GM20000 (cell line): Measurements from ENCODE around the gene VAV1.
"Not testable (repeated sequence)": the region's sequence is repeated elsewhere in the genome, so short reads cannot be mapped to it uniquely, and the experiment has no call there.

ENCODE experiments used
- DNase-seq: peaks from one replicate; pipeline ENCODE4 v3.0.0; 2012; ENCODE audit warnings: low spot score
- TF ChIP-seq, protein P1 (sequence below): IDR thresholded peaks from 2 replicates; pipeline ENCODE4 v1.5.1; 2012; ENCODE audit warnings: mild to moderate bottlenecking, control low read depth; ENCODE audit errors: extremely low read depth, missing control alignments

VAV1 gene

DNA sequence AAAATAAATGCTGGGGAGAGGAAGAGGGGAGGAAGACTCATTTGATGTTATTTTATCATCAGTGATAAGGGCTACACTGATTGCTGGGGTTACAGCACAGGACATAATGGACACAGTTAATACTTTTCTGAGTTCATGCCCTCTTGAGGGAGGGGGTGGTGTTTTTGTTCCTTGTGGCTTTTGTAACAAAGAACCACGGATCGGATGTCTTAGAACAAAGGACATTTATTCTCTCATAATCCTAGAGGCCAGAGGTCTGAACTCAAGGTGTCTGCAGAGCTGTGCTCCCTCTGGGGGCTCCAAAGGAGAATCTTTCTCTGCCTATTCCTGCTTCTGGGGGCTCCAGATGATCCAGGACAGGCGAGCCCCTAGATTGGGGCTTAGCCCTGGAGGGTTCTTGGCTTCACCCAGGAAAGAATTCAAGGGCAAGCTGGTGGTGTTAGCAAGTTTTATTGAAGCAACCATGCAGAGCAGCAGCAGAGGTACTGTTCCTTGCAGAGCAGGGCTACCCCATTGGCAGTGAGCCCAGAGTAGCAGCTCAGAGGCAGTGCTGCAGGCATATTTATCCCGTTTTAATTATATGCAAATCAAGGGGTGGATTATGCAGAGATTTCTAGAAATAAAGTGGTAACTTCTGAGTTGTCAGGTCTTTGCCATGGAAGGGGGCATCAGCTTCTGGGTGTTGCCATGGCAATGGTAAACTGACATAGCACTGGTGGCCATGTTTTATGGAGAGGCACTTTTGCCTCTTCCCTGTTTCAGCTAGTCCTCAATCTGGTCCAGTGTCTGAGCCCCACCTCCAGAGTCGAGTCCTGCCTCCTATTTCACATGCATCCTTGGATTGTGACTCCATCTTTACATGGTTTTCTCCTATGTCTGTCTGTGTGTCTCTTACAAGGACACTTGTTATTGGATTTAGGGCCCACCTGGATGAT lies 18.0 kb downstream of the VAV1 start:
- TF ChIP-seq, protein P1, sequence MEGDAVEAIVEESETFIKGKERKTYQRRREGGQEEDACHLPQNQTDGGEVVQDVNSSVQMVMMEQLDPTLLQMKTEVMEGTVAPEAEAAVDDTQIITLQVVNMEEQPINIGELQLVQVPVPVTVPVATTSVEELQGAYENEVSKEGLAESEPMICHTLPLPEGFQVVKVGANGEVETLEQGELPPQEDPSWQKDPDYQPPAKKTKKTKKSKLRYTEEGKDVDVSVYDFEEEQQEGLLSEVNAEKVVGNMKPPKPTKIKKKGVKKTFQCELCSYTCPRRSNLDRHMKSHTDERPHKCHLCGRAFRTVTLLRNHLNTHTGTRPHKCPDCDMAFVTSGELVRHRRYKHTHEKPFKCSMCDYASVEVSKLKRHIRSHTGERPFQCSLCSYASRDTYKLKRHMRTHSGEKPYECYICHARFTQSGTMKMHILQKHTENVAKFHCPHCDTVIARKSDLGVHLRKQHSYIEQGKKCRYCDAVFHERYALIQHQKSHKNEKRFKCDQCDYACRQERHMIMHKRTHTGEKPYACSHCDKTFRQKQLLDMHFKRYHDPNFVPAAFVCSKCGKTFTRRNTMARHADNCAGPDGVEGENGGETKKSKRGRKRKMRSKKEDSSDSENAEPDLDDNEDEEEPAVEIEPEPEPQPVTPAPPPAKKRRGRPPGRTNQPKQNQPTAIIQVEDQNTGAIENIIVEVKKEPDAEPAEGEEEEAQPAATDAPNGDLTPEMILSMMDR = no peak
- DNase-seq = no peak

DNA sequence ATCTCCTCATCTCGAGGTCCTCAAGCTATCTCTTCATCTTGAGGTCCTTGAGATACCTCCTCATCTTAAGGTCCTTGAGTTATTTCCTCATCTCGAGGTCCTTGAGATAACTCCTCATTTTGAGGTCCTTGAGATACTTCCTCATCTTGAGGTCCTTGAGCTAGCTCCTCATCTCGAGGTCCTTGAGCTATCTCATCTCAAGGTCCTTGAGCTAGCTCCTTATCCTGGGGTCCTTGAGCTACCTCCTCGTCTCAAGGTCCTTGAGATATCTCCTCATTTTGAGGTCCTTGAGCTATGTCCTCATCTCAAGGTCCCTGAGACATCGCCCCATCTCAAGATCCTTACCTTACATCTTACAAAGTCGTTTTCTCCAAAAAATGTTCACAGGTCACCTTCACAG lies 18.7 kb downstream of the VAV1 start:
- TF ChIP-seq, protein P1 = no peak
- DNase-seq = no peak

DNA sequence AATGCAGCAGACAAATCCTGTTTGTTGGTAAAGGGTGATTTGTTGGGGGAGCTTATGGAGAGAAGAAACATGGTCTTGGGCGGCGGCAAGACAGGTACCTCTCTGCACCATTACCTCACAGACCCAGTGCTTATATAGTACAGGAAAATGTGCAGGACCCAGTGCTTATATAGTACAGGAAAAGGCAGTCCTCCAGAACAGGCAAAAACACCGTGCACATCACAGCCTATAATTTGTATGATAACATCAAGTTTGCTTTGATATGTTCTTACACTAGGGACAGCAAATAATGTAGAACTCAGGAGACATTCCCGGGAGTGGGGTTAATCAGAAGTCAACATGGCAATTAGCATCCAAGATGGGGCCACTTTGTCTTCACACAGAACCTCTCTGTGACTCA lies 20.9 kb downstream of the VAV1 start:
- TF ChIP-seq, protein P1 = no peak

DNA sequence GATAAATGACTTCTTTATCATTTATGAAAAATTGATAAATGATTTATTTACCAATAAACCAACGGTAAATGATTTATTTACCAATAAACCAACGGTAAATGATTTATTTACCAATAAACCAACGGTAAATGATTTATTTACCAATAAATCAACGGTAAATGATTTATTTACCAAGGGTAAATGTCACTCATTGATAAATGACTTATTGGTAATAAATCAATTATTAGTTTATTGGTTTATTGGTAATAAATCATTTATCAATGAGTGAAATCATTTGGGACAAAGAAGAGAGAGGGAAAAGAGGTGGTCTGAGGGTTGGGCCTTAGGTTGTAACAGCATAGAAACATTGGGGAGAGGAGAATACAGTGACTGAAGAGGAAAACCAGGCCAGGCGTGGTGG lies 21.5 kb downstream of the VAV1 start:
- TF ChIP-seq, protein P1 = no peak
- no peak for DNase-seq

More for the DNA sequence above, 20.9 kb downstream of the VAV1 start:
- DNase-seq = no peak

DNA sequence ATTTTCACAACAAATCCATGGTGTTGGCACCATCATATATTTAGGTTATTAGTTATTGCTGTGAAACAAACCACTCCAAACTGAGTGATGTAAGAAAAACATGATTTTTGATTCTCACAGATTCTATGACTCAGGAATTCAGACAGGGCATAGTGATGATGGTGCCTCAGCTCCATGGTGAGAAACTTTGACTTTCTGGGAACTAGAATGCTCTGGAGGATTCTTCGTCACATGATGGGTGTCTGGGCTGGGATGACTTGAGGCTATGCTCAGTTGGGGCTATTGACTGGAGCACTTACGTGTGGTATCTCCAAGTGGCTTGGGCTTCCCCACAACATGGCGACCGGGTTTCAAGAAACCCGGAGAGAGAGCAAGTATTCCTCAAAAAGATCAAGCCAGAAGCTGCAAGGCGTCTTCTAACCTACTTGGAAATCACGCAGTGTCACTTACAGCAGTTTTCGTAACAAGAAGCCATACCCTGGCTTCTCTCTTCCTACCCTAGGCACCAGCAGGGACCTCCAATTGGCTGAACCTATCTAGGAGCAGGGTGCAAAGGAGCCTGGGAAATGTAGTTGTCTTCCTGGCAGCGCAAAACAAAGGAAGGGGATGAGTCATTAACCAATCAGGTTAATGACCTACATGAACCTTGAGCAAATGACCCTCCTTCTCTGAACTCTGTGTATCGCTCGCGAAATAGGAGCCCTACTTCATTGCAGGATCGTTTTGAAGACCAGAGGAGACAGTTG lies 22.4 kb downstream of the VAV1 start:
- TF ChIP-seq, protein P1 = no peak
- DNase-seq = no peak

DNA sequence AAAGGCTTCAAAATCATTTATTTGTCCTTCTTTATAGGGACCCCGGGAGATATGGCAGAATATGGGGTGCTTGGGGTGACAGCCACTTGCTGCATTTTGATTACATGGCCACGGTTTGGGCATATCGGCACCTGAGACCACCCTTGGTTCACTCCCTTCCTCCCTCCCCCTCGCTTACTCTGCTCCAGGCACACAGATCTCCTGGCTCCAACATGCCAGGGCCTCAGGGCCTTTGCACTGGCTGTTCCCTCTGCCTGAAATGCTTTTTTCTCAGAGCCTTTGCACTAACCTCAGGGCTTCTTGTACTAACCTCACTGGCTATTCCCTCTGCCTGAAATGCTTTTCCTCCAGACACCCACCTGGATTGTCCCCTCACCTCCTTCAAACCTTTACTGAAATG lies 23.8 kb downstream of the VAV1 start:
- DNase-seq = no peak
- TF ChIP-seq, protein P1 = no peak

DNA sequence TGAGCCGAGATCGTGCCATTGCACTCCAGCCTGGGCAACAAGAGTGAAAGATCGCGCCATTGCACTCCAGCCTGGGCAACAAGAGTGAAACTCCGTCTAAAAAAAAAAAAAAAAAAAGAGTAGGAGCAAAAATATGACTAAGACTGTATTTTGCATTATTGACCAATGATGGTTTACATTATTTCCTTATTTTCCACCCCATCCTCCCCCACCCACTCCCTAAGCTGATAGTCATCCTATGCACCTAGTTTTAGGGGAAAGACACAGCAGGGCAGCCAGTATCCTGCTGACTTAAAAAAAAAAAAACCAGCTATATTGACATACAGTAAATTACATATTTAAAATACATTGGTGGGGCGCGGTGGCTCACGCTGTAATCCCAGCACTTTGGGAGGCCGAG lies 25.1 kb downstream of the VAV1 start:
- TF ChIP-seq, protein P1 = no peak
- DNase-seq = no peak

DNA sequence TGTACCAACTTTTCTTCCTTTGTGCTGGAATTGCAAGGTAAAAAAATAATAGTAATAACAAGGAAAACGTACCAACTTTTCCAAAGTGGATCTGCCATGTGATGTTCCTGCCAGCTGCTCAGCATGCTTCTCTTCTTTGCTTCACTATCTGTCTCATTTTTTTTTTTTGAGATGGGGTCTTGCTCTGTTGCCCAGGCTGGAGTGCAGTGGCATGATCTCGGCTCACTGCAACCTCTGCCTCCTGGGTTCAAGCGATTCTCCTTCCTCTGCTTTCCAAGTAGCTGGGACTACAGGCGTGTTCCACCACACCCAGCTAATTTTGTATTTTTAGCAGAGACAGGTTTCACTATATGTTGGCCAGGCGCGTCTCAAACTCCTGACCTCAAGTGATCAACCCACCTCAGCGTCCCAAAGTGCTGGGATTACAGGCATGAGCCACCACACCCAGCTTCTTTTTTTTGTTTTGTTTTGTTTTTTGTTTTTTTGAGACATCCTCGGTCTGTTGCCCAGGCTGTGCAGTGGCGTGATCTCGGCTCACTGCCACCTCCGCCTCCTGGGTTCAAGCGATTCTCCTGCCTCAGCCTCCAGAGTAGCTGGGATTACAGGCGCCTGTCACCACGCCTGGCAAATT lies 27.8 kb downstream of the VAV1 start:
- DNase-seq = not testable (repeated sequence)
